ENCODE results near the gene KRT4.

The KRT4 gene

DNA sequence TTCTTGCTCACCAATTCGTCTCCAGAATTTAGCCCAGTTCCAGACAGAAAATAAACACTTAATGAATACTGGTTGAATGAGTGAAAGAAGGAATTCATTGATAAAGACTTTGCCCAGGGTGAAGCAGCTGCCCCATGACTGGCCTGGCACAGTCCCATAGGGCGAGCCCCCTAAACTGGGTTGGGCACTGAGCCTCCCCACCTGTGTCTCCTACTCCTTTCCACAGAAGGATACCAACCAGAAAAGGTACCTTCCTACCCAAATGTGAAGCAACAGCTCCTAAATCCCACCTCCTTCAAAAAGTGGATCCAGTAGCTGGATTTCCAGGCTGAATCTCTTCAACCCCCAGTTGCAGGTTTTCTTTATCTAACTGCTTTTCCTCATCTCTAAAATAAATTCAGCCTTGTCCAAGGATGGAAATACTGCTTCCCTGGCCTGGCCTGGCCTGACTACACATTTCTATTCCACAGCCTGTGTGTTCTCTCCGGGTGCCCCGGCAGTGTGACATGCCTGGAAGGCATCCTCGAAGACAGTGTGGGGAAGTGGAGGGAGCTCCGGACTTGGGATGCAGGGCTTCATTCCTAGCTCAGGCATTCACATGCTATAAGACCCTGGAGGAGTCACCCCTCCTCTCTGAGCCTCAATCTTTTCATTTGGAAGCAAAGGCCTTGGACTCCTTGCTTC lies 25.6 kb downstream of the KRT4 start:
- no peak overlapping the region for H3K4me3 ChIP-seq (ENCODE audit: low read depth, low read length)
- TF ChIP-seq, protein P1, sequence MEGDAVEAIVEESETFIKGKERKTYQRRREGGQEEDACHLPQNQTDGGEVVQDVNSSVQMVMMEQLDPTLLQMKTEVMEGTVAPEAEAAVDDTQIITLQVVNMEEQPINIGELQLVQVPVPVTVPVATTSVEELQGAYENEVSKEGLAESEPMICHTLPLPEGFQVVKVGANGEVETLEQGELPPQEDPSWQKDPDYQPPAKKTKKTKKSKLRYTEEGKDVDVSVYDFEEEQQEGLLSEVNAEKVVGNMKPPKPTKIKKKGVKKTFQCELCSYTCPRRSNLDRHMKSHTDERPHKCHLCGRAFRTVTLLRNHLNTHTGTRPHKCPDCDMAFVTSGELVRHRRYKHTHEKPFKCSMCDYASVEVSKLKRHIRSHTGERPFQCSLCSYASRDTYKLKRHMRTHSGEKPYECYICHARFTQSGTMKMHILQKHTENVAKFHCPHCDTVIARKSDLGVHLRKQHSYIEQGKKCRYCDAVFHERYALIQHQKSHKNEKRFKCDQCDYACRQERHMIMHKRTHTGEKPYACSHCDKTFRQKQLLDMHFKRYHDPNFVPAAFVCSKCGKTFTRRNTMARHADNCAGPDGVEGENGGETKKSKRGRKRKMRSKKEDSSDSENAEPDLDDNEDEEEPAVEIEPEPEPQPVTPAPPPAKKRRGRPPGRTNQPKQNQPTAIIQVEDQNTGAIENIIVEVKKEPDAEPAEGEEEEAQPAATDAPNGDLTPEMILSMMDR (IDR thresholded peaks at IDR 0.05; ENCODE audit: low read depth, low read length): no peak
- DNase-seq (ENCODE audit: low read depth, low spot score): no peak
- in situ Hi-C loops (cut with HindIII; ENCODE audit: low sequenced_read_pairs): no loop called here

DNA sequence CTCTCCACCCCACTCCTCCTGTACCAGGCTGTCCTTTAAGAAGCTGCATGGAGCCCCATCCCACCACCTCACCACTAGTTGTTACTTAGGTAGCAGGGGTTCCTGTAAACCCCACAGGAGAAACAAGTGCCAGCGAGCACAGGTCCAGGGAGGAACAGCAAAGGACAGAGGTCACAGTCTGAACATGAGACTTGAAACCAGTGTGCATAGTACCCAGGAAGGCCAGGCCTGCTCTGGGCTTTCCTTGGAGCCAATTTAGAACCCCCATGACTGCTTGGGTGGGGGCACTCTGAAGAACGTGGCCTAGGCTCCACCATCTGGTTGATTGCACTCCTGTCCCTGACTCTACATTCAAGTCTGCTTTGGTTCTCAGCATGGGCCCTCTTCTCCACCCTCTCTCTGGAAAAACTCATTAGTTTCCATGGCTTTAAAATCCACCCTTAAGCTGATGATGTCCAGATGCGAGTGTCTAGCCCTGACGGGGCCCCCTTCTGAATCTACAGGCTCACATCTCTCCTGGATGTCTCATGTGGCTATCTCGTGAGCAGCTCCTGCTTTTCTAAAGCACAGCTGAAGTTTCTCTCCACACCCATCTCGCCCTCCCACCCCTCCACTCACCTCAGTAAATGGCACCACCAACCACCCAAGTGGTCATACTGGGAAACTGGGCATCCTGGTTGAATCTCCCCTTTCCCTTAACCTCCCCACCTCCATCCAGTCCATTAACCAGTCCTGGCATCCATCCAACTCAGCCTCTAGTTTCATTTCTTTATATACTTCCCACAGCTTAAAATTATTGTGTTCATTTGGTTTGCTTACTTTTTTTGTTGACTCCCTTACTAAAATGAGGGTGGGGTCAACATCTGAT lies 26.4 kb downstream of the KRT4 start:
- no peak overlapping the region for H3K4me3 ChIP-seq (ENCODE audit: low read depth, low read length)
- in situ Hi-C loops (cut with HindIII; ENCODE audit: low sequenced_read_pairs): no loop called here
- TF ChIP-seq, protein P1 (IDR thresholded peaks at IDR 0.05; ENCODE audit: low read depth, low read length): no peak
- DNase-seq (ENCODE audit: low read depth, low spot score): no peak

DNA sequence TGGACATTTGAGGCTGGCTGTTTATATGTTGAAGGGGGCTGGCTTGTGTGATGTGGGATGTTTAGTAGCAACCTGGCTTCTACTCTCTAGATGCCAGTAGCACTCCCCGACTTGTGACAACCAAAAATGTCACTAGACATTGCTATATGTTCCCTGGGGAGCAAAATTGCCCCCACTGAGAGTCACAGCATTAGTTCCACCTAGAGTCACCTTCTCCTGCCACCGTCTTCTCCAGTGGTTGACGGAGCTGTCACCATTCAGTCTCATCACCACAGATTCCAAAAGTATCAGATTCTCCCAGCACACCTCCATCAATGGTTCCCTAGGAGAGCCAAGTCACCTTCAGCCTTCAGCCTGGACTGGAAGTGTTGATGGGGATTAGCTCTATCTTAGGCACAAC lies 29.0 kb downstream of the KRT4 start:
- TF ChIP-seq, protein P1 (IDR thresholded peaks at IDR 0.05; ENCODE audit: low read depth, low read length): no peak
- no peak overlapping the region for H3K4me3 ChIP-seq (ENCODE audit: low read depth, low read length)
- DNase-seq (ENCODE audit: low read depth, low spot score): no peak
- in situ Hi-C loops (cut with HindIII; ENCODE audit: low sequenced_read_pairs): no loop called here

DNA sequence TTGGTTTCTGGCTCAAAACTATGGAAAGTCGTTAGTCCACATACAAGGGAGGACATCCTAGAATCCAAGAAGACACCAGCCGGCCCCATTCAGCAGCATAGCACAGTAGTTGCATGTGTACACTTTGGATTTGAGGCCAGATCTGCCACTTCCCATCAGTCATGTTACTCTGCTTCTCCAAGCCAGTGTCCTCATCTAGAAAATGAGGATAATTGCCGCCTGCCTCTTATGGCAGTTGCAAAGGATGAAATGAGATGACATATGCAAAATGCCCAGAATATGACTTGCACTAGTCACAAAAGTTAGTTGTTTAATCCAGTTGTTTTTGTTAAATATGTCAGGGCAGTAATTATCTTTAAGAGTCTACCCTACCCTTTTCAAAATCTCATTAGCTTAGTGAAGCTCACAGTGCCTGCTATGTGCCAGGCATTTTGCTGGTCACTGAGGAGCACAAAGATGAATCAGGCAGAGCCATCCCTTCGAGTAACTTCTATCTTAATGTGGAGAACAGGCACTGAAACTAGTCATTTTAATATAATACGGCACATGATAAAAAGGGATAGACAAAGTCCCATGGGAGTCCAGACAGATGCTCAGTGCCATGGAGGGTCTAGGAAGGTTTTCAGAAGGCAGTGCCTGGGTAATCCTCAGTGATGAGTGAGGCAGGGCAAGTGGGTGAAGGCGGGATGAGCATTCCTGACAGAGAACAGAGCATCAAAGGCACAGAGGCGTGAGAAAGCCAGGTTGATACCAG lies 30.2 kb downstream of the KRT4 start:
- no peak overlapping the region for H3K4me3 ChIP-seq (ENCODE audit: low read depth, low read length)
- TF ChIP-seq, protein P1 (IDR thresholded peaks at IDR 0.05; ENCODE audit: low read depth, low read length): no peak
- DNase-seq (ENCODE audit: low read depth, low spot score): no peak
- in situ Hi-C loops (cut with HindIII; ENCODE audit: low sequenced_read_pairs): no loop called here

DNA sequence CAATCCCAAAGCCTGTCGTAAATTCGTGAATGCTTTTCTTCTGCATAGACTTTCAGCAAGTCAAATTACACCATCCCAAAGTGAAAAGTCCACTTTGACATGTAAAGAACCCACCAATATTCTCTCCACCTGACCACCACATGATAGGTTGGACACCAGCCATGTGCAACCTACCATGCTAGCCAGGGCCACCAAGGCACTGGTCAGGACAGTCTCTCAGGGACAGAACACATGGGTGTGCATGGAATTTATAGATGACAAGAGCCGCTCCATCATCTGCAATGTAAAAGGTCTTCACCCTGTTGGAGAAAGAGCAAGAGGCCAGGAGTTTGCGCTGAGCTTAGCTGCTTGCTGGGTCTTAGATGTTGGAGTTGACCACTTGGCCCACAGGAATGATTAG lies 31.4 kb downstream of the KRT4 start:
- H3K4me3 ChIP-seq (ENCODE audit: low read depth, low read length): no peak overlapping the region
- TF ChIP-seq, protein P1 (IDR thresholded peaks at IDR 0.05; ENCODE audit: low read depth, low read length): no peak
- in situ Hi-C loops (cut with HindIII; ENCODE audit: low sequenced_read_pairs): no loop called here
- DNase-seq (ENCODE audit: low read depth, low spot score): no peak

DNA sequence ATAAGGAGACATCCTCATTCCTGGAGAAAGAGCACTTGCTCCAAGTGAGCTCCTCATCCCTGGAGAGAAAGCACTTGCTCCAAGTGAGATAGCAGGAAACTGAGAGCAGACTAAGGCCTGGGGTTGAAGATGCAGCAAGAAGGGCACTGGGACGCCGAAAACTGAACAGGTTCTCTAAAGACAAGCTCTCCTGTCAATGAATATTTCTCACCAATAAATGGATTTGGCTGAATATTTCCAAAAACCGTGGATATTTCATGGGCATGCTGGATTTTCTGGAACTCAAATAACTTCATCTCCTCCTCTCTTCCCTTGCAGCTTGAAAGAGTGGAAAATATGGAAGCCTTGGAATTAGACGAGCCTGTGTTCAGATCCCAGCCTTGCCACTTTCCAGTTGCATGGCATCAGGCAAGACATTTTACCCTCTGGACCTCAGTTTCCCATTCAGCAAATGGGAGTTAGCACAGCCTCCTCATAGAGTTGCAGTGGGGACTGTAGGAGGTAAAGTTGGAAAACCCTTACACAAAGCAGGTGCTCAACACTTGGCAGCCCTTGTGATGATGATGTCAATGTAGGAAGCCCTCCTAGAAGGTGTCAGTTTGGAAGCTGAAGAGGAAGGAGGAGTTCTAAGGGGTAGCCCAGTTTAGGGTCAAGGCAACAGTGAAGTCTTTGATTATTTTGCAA lies 32.4 kb downstream of the KRT4 start:
- TF ChIP-seq, protein P1 (IDR thresholded peaks at IDR 0.05; ENCODE audit: low read depth, low read length): no peak
- in situ Hi-C loops (cut with HindIII; ENCODE audit: low sequenced_read_pairs): no loop called here
- no peak overlapping the region for H3K4me3 ChIP-seq (ENCODE audit: low read depth, low read length)
- no peak for DNase-seq (ENCODE audit: low read depth, low spot score)
